ENCODE measurements around the gene UQCR10.

- TF ChIP-seq, protein P1, sequence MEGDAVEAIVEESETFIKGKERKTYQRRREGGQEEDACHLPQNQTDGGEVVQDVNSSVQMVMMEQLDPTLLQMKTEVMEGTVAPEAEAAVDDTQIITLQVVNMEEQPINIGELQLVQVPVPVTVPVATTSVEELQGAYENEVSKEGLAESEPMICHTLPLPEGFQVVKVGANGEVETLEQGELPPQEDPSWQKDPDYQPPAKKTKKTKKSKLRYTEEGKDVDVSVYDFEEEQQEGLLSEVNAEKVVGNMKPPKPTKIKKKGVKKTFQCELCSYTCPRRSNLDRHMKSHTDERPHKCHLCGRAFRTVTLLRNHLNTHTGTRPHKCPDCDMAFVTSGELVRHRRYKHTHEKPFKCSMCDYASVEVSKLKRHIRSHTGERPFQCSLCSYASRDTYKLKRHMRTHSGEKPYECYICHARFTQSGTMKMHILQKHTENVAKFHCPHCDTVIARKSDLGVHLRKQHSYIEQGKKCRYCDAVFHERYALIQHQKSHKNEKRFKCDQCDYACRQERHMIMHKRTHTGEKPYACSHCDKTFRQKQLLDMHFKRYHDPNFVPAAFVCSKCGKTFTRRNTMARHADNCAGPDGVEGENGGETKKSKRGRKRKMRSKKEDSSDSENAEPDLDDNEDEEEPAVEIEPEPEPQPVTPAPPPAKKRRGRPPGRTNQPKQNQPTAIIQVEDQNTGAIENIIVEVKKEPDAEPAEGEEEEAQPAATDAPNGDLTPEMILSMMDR (IDR thresholded peaks at IDR 0.05; ENCODE audit: low read depth, low read length, poor library complexity, severe bottlenecking), result no peak
- TF ChIP-seq EZH2phosphoT487 (IDR thresholded peaks at IDR 0.05; ENCODE audit: borderline replicate concordance, low read length), result no peak
Measured at GRCh38 chr22:29724843-29725242, 42.3 kb upstream of the UQCR10 start.
